Cortex of kidney (tissue), 1 donor: Measurements from ENCODE around the gene PDGFC.

Experiments
- DNase-seq: peaks from one replicate; lab custom pipeline; 2025; lab: John Stamatoyannopoulos, UW

PDGFC gene

DNA sequence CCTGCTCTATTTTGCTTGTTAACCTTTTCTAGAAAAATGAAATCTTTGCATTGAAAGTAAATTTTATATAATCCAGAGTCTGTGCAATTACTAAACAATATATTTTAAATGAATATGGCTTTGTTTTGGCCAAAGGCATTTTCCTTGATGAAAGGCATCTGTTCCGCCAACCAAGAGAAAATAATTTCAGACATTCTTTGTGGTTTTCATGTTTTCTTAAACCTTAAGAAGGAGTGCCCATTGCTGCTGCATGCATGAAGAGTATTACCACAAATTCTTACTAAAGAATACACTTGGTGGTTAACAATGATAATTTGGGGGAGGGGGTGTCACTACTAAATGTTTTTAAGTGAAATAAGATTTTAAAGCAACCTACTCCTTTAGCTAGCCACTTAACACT, 2.7 kb upstream of the PDGFC start:
- DNase-seq: no peak

DNA sequence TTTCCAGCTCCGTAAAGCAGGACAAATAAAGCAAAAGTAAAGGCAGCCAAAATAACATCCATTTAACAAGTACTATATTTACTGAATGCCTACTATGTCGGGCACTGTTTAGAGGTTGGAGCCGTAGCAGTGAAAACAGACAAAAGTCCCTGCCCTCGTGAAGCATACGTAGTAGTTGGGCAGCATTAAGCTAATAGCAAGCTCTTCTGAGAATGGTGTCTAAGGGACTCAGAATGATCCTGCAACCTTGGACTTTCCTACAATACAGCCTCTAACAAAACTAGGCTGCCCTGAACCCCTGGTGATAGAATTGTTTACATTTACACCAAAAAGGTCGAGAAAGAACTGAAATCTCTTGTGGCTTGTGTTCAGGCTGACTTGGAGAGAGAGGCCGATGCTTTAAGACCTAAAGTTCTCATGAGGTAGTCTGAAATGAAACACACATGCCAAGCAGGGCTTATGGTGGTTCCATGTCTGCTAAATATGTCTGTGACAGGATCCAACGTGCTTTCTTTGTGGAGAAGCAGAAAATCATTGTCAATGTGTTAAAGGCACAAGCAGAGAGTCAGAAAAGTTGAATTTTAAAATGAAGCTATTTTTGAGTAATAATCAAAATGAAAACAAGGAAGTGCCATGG, 898 bp upstream of the PDGFC start:
- DNase-seq: no peak

DNA sequence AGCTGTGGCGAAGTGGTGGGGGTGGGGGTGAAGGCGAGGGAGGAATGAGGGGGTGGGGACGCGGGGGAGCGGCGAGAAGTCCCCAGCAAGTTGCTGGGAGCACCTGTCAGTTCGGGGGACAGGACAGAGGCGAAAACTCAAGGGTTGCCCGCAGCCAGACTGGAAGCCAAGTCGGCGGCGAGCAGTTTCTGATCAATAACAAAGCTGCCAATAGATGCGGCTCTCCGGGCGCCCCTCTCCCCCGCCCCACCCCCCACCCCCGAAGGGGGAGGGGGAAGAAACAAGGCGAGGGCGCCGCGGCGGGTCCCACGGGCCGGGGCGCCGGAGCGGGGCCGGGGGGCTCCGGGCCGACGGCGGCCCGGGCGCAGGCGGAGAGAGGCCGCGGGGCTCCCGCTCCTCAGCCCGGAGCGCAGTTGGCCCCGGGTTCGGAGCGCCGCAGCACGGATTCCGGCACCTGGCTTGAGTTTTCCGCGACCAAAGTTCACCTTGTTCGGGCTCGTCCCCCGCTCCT, 379 bp downstream of the PDGFC start:
- no peak for DNase-seq

DNA sequence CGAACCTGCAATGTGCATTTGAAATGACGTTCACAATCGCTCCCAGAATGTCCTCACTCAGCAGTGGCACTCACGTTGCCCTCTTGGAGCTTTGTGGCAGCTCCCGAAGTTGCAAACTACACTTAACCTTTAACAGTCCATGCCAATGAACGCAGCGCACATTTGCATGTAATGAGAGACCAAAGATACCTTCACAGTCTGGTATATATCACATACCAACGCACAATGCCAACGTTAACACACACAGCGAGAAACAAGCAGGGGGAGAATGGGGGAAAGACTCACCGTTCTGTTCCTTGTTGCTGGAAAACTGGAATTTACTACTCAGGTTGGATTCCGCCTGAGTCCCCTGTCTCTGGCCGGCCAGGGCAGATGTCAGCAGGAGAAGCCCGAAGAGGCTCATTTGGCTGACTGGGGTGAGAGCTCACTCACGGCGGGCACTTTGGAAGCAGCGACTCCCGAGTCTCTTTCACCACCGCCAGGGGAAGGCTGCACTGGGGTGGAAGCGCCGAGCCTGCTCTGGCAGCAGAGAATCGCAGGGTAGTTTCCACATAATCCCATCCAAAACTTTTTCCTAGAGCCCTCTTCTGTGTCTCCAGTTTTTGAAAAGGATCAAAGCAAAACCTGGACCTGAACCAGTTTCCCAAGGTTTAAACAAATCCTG, 966 bp downstream of the PDGFC start:
- DNase-seq: no peak

DNA sequence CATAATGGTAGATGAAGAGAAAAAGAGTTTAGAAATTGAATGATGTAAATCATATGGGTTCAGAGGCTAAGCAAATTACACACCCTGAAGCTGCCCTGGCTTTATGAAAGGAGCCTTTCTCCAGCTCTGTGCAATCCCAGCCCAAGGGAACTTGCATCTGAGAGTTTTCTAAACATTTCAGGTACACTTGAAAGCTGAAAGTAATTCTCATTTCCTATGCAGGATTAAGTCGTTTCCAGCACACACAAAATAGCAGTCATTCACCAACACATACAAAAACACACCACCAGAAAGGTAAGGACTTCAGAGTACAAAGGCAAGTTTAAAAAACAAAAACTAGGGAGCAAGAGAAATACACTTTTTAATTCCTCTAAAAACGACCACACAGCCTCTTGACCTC, 1.7 kb downstream of the PDGFC start:
- no peak for DNase-seq

DNA sequence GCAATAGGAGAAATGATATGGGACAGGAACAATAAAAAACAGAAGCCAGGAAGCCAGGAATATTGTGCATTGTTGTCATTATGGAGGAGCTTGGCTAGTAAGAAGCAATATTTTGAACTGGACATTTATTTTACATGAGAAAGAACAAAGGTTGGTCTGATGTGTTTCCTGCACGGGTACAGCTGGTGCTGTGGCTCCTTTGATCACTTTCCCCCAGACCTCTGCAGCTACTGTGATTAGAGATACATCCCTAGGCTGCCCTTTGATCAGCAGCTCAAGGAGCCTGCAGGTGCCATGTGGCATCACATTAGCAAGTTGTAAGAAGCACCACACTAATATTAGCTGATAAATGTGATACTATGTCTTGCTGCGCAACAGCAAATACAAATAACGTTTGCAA, 2.5 kb downstream of the PDGFC start:
- DNase-seq: no peak

DNA sequence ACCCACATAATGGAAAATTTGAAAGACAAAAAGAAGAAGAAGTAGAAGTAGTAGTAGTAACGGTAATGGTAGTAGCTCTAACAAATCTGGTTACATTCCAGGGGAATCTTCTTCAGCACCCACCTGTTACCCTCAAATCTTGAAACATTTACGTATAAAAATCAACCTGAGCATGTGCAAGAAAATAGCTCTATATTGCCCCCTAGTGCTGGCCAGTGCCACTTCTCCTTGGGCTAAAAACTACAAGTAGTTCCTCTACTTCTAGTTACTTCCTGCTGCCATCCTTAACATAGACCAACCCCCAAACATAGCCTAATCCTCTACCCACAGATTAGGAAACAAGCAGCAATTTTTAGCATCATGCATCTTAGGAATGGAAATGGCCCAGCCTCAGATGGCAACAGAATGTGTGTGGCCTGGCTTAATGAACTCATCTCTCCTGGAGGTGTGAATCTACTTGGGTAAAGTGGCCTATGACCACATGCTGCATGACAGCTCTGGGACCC, 3.1 kb downstream of the PDGFC start:
- DNase-seq: no peak

DNA sequence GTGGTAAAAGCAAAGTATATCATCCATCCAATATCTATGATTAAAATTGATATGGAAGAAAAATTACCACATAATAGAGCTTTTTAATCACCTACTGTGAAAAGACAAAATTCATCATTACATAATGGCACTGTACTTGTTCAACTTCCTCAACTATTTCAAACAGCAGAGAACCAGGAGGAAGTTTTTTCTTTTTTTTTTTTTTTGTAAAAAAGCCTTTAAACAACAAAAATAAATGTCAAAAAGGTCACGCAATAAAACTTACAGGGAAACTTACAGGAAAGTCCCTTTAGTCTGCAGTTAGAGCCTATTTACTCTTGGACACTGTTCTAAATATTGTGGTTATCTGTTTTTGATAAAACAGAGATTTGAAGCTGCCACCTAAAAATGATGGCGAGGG, 4.8 kb downstream of the PDGFC start:
- DNase-seq: no peak

DNA sequence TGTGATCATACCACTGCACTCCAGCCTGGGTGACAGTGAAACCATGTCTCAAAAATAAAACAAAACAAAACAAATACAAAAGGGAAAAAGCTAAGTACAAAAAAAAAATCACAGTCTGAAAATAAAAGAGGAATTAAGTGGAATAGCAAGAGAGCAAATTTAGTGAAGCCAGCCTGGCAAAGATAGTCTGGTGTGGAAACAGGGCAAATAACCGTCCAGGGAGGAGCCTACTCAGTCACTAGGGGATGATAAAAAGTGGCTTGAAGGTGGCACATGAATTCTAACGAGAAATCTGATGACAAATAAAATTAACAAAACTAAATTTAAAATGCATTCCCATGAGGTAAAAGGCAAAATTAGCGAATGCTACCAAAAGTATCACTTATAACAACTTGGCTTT, 8.2 kb downstream of the PDGFC start:
- DNase-seq: no peak

DNA sequence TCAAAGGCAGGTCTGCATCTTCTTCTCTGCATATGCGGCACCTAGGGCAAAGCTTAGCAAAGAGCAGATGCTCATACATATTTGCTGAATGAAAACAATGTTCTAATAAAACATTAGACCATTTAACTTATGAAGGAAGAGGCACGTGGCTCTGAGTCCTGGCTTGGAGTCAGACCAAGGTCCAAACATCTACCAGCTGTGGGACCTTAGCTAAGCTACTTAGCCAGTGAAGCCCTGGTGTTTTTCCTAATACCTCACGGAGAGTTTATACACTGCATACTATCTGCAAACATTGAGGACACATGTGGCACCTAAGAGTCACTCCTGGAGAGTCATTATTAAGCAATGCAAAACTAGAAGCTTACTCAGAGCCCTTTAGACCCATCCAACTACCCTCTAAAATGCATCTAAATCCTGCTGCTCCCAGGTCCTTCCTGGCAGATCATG, 9.0 kb downstream of the PDGFC start:
- no peak for DNase-seq

DNA sequence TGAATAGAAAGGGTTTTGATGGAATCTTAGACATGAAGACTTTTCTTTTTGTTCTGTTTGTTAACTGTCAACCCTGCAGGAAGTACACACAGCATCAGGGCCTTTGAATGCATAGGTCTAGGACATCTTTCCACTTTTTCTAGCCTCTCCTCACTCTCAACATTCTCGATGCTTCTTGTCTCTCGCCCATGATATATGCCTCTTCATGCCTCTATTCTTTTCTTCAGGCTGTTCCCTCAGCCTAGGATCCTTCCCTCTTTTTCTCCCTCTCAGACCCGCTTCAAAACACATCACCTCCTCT, 9.6 kb downstream of the PDGFC start:
- DNase-seq: no peak

DNA sequence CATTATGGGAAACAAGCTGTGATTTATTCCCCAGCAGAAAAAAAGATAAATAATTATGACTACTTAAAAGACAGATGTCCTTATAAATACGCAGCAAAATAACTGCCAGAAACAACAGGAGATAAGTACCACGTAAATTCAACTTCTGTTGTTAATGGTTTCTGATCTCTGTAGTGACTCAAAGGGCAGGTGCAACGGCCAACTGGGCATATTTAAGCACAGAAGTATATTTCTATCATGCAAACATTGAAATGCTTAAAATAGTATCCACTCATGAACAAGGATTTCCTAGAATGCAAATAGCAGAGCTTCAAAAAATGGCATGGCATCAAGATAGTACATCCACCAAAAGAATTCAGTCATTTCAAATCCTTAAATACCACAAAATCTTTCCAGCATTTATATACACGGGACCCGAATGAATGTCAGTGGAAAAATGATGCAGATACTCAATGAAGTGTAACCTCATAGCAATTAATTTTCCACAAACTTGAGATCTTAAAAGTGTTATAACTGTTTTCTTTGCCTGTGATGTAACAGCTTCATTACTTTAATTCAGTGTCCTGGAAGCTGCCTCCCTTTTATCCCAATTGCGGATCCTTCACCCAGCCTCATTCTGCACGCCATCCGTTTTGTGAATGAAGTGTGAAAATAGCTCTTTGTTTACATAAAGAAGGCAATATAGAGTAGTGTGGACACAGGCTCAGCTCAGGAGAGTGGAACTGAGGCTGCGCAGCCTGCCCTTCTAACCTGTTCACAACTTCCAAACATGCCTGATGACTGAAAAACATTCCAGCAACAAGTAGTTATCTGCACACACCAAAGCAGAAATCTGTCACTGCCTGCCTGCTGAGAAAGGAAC, 10.2 kb downstream of the PDGFC start:
- no peak for DNase-seq

DNA sequence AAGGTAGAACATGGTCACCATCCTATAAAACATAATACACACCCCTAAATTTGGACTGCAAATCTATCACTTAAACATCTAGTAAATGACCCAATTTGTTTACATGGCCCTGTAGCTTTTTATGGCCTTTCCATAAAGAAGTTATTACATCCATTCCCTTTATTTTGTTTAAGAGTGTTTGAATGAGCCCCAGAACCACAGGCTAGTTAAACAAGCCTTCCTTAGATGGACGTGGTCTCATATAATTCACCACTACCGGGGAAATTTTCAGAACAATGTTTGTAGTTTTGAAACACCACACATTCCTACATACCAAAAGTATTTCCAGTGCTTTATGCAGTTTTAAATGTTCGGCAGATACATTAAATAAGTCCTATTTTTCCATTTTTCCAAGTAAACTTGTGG, 12.3 kb downstream of the PDGFC start:
- DNase-seq: no peak

DNA sequence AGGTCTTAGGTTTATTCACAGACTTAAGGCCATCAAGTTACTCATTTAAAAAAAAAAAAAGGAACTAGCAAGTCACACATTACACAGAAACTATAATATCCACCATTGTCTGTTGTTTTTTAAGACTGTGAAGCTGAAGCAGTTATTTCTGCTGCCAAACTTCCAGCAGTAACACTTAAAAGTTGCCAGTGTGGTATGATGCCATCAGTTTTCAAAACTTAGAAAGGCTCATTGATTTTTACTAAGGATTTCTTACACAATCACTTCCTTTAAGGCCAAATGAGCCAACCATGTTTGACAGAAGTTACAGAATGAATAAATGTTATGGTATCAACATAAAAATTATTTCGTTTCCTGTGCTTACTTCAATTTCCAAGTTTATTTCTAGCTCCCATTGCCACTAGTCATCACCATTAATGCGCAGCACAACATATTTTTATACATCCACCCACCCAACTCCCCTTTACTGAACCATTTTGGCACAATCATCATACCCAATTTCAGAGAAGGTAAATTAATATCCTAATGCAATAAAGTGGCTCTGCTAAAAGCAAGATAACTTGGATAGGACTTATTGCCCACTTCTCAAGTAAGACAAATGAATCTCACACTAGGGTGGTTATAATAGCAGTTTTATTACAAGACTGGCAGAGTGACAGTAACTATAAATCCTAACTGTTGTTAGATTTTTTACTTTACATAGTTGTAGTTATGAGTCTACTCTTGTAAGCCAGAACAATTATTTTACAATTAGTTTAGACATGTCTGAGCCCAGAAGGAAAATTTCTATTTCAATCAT, 13.1 kb downstream of the PDGFC start:
- DNase-seq: no peak

DNA sequence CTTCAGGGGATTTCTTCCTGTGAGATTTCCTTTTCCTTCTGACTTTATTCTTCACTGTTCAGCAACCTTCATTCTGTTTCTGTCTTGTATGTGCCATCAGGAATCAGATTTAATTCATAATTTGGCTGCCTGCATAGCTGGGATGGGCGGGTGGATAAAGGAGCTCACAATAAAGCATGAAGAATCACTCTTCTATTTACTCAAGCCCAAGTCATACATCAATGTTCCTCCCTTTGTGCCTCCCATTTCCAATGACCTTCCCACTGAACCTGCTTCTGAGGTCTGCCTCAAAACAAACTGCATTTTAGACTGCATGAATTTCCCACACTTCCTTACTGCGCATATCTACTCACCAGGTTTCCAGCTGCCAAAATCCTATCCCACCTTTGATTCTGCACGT, 14.0 kb downstream of the PDGFC start:
- no peak for DNase-seq

DNA sequence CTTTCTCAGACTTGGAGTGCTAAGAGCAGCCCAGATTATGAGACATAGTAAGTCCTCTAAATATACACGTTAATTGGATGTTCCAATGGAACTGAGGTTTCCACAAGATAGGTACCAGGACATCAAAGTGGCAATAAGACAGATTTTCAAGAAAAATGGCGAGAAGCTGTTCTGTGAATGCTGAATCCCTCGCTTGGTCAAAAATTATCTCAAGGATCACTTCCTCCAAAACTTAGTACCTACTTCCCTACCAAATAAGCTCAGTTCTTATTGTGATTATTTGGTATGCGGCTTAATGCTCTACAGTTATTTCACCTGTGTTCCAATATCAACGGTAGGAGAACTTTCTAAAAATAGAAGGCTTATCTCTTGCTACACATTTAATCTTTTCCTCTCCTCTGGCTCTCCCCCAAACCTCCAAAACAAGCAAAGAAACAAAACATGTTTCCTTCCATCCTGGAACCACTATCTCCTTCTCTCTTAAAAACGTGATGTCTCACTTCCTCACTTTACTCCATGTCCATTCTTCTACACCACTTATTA, 14.7 kb downstream of the PDGFC start:
- no peak for DNase-seq

DNA sequence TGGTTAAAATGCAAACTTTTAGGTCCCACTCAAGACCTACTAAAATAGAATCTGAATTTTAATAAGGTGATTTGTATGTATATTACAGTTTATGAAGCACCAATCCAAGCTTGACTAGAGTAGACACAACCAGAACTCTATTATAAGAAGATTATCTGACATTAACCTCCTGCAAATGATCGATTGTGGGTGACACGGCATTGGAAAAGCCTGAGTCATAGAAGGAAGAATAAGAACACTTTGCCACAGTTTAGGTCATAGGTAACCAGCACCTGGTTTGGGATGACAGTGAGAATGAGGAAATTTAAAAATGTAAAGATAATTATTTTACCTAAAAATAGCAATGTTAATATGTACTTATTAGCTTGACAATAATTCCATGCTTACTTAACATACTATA, 15.2 kb downstream of the PDGFC start:
- DNase-seq: no peak

DNA sequence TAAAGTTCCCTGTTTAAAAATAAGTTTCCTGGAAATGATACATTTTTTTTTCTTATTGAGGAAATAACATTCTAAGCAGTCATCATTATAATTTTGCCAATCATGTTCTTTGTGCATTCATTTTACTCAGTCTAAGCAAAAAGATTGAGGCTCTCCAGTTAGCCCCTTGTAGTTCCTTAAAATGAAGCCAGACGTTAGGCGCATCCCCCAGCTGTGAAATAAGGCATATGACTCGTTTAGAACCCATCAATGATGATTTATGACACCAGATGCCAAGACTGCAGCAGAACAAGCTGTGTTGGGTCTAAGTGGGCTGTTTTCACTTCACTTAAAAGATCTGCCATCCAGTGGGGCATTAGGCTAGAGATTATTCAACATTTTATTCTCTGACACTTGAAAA, 17.0 kb downstream of the PDGFC start:
- no peak for DNase-seq

DNA sequence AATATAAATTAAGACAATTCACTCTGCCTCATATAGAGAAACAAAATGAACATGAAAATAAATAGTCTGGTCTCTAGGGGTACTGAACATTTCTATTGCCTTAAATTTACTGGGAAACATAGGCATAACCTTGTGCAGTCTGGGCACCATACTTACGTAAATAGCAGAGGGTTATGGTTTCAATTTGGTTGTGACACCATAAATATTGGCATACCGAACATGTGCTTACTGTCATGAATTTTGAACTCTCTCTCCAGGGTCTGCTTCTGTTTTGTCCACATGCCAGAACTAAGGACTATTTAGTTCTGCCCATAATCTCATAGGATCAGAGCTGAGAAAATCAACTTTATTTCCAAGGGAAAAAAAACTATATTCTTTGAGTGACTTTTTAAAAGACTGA, 17.6 kb downstream of the PDGFC start:
- no peak for DNase-seq

DNA sequence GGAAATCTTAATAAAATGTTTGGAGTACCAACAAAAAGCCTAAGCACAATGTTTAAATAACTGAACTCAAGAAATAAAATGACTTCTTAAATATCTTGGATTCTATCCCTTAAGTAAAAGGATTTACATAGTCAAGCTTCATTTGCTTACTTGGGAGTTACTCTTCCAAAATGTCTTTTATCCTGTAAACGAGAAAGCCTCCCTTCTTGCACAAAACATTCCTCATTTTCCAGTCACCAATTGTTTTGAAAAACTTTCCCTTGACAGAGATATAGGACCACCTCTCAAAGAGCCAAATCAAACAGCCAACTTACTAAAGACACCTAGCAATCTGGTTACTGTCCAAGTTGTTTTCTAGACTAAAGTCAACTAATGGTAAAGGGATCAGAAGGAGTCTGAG, 18.6 kb downstream of the PDGFC start:
- no peak for DNase-seq

DNA sequence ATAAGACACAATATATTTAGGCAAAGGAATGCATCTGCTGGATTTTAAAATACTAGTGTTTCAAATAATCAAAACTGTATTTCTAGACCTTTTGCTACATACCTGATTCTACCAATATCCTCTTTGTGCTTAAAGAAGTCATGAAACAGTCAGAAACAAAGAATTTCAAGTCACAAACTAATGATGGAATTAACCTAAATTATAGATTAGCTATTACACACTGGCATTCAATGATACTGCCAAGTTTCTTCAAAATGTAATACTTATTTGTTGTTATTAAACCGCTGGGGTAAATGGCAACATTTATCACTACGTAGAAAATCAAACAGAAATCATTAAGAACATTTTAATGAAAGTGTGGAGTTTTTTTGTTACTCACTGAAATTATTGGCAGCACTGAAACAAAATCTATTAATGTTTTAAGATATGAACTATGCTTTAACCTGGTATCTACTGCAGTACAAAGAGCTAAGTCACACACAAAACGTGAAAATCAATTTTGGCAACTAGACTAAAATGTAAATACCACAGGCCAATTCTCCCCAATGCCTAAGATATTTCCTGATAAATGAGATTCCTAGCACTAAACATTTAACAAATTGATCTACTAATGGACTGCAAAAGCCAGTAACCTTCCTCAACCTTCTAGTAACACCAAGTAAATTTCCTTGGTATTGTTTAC, 19.4 kb downstream of the PDGFC start:
- DNase-seq: no peak
